HG03064 (cell line): Measurements from ENCODE around the gene PYGB.
A peak's percentile ranks its signal among the peaks of the same experiment; 100 is the strongest.

Source experiments
- ATAC-seq: cut with Tn5 transposase; IDR thresholded peaks from one replicate; pipeline ENCODE4 v1.9.1; 2021; ENCODE audit warnings: low read depth; ENCODE audit not compliant: unreplicated experiment

Gene PYGB

DNA sequence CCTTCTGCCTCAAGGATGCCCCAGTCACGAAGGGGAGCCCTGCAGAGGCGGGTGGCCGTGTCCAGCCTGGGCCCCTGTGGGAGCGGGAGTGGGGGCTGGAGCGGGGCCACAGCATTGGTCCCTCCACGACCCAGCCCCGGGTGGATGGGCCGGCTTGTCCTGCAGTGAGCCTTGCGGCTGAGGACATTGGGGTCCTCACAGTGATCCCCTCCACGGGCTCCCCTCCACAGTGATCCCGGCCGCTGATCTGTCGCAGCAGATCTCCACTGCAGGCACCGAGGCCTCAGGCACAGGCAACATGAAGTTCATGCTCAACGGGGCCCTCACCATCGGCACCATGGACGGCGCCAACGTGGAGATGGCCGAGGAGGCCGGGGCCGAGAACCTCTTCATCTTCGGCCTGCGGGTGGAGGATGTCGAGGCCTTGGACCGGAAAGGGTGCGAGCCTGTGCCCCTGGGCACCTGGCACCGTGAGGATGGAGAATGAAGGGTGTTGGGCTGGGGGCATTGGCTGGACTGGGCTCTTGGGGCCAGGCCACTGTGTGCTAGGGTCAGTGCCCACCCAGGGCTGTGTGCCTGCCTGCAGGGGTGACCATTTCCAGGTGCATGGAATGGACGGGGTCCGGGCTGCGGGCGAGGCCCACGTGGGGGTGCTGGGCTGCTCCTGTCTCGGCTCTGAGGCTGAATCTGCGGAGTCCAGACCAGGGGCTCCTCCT lies 44.4 kb downstream of the PYGB start:
- ATAC-seq, result no peak

DNA sequence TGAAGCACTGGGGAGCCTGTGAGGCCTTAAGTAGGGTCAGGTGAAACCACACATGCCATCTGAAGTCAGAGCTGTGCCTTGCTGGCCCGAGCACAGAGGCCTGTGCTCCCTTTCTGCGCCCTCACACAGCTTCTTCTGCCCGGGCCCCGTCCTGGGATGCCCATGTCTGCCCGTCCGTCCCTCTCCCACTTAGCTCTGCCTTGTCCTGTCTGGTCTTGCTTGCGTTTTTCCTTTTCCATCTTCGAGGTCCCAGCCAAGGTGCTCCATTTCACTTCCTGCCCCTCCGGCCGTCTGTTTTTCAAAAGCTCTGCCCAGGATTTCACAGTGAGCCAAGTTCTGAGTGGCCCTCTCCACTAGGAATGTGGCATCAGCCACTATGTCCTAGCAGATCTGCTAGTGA lies 45.6 kb downstream of the PYGB start:
- ATAC-seq, result no peak

DNA sequence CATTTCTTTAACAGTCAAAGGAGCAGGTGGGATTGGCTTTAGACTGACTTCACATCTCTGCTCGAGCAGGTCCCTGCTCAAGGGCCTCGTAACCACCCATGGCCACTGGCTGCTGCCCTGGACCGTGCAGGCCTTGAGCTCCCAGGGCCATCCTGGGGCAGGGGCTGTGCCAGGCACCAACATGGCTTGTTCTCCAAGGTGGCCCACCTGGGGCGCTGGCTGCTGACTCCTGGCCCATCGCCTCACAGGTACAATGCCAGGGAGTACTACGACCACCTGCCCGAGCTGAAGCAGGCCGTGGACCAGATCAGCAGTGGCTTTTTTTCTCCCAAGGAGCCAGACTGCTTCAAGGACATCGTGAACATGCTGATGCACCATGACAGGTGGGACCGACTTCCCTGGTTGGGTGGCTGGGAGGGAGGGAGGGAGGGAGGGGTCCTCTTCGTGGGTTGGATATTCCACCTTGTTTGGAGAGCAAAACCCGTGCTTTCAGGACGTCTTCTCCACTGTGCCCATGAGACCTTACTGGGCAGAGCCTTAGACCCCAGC lies 46.1 kb downstream of the PYGB start:
- no peak for ATAC-seq

DNA sequence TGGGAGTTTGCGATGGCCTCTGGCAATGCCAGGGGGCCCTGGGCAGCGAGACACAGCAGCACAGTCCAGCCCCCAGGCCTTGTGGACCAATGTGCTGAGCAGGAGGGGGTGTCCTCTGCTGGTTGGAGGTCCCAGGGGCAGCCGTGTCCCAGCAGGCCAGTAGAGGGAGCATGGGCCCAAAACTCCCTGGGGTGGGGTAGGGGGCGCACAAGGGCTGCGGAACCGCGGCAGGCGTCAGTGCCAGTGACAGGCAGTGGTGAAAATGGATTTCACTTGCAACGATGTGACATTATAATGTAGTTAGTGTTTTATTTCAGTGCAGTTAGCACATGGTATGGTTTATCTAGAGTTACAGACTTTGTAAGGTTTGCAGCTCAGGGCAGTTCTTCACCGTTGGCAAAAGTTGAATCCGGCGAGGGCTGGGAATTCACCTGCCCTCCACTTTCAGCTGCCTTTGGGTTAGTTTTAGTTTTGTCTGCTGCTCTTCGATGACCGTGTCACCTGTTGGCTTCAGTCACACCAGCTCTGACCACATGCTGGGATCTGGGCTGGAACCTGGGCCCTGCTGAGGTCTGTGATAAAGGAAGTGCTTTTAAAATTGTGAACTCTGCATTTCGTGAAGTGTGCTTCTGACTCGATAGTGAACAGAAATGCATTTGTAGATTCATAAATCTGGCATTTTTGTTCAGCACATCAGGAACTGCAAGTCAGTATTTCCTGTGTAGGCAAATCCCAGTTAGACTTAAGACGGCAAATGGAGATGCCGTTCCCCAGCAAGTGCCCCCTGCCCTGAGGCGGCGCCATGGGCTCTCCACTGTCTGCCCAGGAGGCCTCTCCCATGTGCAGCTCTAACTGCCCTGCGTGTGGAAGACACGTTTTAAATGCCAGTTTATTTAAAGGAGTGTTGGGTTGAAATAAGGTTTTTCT lies 46.8 kb downstream of the PYGB start:
- ATAC-seq, result no peak

DNA sequence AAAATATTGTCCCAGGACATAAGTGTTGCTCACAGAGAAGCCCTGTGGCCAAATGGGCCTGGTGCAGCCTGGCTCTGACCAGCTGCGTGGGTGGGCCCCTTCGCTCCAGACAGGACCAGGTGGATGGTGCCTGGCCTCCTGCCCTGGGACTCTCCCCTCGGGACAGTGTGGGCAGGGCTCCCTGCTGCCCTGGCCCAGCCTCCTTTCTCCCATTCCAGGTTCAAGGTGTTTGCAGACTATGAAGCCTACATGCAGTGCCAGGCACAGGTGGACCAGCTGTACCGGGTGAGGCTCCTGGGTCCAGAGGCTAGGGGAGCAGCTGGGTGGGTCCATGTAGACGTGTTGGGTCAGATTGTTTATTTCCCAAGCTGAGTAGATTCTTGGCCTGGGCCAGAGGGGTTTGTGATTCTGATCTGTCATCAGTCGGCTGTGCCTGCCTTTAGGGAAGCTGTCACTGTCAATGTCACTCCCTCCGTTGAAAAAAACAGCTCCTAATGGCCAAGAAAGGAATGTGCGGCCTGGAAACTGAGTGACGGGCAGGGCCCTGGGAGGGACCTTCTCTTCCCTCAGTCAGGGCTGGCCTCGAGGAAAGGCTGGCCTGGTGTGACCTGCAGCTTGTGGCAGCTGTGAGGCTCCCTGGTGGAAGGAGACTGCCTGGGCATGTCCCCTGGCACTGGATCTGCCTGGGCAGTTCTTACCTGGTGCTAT lies 47.7 kb downstream of the PYGB start:
- ATAC-seq, result no peak

DNA sequence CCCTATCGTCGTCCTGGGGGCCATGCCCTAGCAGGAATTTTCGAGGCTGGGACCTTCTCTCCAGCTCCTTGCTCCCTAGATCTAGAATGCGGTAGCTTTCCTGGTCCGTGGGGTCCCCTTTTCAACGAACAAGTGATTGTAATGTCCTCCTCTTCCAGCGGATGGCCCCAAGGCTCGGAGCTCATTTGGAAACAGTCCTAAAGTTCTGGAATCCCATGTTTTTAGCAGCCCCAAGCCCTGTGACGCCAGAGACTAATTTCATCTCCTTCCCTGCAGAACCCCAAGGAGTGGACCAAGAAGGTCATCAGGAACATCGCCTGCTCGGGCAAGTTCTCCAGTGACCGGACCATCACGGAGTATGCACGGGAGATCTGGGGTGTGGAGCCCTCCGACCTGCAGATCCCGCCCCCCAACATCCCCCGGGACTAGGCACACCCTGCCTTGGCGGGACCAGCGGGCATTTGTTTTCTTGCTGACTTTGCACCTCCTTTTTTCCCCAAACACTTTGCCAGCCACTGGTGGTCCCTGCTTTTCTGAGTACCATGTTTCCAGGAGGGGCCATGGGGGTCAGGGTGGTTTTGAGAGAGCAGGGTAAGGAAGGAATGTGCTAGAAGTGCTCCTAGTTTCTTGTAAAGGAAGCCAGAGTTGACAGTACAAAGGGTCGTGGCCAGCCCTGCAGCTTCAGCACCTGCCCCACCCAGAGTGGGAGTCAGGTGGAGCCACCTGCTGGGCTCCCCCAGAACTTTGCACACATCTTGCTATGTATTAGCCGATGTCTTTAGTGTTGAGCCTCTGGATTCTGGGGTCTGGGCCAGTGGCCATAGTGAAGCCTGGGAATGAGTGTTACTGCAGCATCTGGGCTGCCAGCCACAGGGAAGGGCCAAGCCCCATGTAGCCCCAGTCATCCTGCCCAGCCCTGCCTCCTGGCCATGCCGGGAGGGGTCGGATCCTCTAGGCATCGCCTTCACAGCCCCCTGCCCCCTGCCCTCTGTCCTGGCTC lies 48.5 kb downstream of the PYGB start:
- peak; percentile 11 for ATAC-seq

DNA sequence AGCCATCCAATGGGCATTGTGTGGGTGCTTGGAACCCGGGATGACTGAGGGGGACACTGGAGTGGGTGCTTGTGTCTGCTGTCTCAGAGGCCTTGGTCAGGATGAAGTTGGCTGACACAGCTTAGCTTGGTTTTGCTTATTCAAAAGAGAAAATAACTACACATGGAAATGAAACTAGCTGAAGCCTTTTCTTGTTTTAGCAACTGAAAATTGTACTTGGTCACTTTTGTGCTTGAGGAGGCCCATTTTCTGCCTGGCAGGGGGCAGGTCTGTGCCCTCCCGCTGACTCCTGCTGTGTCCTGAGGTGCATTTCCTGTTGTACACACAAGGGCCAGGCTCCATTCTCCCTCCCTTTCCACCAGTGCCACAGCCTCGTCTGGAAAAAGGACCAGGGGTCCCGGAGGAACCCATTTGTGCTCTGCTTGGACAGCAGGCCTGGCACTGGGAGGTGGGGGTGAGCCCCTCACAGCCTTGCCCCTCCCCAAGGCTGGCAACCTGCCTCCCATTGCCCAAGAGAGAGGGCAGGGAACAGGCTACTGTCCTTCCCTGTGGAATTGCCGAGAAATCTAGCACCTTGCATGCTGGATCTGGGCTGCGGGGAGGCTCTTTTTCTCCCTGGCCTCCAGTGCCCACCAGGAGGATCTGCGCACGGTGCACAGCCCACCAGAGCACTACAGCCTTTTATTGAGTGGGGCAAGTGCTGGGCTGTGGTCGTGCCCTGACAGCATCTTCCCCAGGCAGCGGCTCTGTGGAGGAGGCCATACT lies 49.4 kb downstream of the PYGB start:
- peak; percentile 74 for ATAC-seq

DNA sequence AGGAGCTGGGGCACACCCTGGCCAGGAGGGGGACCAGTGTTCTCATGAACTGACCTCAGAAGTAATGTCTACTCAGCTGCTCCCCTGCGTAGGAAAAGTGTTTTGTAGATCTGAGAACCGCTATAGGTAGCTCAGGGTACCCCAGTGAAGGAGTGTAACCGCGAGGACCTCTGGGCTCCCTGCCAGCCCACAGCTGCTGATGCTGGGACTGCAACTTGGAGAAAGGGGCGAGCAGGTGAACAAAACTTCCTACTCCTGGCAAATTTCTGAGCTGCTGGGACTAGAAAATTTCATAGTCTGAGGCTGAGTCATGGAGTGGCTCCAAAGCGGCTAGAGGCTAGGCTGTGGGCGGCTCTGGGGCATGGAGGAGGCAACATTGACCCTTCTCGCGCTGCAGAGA lies 51.9 kb downstream of the PYGB start:
- no peak for ATAC-seq

DNA sequence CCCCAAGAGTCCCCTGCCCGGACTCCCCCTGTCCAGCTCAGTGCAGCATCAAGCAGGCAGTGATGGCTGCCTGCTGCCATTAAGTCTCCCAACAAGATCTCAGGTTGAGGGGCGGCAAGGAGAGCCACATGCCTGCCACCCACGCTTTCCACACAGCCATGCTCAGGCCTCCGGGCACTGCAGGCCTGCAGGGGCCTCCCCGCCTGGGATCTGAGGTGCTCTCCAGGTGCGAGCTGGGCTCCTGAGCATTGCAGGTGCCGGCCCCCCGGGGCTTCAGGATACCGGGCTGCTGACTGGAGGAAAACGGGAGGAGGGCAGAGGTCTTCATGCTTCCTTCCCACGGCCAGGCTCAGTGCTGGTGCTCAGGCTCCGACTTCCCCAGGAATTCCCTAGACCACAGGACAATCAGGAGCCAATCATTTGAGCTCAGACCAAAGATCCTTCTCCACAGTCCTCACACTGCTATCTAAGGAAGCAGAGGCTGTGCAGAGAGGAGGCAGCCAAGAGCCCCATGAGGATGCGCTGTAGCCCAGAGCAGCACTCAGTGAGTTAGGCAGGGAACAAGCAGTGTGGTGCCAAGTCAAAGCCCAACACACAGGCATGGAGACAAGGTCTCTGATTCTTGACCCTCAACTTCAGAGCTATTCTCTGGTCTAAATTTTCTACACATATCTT lies 52.7 kb downstream of the PYGB start:
- no peak for ATAC-seq

DNA sequence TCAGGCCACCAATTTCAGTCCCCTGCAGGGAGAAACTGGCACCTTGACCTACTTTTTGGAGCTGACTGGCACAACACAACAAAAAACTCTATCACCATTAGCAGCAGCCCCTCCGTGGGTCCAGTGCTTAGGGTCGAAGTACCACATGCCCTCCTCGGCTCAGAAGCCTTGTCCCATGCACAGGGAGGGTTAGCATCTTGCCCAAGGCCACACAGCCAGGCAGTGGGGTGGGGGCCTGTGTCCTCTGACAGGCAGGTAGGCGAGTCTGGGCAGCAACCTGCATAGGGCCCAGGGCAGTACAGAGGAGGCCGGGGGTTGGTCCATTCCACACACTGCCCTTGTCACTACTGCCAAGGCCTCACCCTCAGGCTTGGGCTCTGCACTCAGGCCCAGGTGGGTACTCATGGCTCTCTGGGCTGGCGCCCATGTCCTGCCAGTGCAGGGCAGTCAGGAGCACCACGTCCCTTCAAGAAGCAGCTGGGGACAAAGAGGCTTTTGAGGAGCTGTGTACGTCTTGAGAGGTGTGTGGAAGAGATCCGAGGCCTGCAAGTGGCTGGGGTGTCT lies 53.6 kb downstream of the PYGB start:
- ATAC-seq, result no peak

DNA sequence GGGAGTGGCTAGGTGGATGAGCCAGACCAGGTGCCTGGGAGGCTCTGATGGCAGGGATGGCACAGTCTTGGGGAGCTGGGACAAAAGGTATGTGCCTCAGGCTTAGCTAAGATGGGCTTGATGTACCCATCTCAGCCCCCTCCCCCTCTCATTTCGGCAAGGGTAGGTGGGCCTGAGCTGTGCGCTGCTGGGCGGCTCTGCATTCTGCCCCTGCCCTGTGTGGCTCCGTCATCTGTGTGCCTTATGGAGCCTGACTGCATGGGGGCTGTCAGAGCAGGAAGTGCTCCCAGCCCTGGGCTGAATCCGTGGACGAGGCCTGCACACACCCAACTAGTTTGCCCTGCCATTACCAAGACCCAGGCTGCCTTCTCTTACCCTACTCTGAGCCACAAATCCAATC lies 54.7 kb downstream of the PYGB start:
- no peak for ATAC-seq

DNA sequence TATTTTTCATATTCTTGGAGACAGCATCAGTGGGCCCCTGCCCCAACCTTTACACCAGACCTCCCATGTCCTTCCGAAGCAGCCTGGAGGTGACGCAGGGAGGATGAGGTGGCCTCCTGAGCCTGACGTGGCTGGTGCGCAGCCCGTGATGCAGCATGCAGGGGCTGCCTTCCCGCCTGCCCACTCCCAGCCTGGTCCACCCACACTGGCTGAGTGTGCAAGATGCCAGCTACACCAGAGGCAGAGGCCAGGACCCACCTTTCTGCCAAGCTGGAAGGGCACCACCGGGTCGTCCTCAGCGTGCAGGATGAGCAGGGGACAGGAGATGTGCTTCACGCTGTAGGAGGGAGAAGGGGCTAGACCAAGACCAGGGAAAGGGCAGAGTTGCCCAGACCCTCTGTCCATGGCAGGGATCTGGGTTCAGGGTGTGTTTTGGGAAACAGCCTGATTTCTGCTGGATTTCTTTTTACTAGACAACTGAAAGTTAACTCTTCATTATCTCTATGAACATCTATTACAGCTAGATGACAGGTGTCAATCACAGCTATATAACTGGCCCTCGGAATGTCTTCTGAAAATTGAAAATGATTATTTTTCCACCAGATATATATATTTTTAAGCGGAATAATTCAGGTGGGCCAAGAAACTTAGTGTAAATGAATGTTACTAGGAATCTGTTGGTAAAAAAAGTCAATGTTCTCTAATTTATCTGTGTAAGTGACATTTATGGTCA lies 55.6 kb downstream of the PYGB start:
- ATAC-seq, result no peak

DNA sequence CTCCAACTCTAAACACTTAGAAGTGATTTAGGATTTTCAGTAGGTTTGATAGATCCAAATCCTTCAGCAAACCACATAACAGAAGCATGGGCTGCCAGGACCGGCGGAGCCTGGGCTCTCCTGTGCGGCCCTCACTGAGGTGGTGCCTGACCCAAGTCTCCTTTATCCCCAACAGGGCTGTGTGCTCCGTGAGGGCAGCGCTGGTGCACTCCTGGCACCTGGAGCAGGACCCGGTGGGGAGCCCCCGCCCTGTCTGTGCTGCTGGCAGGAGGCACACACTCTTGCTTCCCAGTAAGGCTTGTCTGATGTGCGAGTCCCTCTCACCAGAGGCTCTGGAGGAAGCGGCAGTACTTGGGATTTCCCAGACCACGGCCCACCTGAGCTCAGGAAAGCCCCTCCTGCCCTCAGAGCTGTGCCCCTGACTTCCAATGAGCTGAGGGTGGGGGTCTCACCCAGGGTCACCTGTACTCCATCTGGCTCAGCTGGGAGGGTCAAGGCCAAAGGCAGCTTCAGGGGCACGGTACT lies 56.2 kb downstream of the PYGB start:
- no peak for ATAC-seq

DNA sequence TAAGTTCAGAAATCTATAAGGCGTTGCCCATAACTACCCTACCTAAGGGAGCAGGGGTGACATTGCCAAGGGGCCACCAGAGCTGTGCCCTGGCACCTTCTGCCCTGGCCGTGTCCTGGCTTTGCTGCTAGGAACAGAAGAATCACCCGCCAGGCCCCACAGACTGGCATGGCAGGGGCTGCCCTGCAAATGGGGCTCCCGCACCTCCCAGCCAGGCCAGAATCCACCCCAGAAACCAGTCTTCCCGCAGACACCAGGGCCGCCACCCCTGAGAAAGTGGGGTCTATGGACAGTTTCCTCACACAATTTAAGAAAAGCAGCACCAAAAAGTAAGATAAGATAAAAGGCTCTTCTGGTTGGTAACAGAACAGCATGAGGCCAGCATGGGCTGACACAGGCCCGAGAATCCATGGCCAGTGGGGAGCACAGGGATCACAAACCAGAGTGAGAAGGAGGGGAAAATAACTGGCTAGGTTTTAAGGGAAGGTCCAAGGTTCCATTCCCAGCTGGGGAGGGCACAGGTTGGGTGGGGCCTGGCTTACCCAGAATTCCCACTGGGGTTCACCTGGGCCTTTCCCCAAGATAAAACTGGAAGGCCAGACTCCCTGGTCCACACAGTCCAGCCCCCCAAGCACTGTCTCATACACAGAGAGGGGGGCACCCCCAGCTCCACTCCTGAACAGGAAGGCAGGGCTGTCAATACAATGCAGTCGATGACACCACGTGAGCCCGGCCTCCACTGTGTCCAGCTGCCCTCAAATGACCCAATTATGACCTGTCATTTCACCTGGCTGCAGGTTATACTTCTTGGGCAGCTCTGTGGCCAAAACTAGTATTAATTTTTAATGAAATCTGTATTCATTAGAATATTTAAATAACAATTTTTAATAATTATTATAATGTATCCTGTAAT lies 59.4 kb downstream of the PYGB start:
- ATAC-seq, result no peak

DNA sequence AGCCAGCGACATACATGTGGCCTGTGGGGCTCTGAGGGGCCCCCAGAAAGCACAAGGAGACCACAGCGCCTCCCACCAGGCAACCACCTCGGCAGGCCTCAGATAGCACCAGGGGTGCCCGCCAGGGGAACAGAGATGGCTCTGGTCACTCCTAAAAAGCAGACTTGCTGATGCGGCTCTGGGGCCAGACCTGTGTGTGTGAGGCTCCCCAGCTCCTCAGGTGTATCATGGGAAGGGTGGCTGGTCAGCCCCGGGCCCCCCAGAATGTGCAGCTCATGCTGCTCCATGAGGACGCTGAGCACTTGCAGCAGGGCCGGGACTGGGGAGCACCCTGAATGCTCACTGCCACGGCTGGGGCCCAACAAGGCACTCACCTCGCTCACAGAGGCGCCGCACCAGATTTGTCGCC lies 60.2 kb downstream of the PYGB start:
- no peak for ATAC-seq

DNA sequence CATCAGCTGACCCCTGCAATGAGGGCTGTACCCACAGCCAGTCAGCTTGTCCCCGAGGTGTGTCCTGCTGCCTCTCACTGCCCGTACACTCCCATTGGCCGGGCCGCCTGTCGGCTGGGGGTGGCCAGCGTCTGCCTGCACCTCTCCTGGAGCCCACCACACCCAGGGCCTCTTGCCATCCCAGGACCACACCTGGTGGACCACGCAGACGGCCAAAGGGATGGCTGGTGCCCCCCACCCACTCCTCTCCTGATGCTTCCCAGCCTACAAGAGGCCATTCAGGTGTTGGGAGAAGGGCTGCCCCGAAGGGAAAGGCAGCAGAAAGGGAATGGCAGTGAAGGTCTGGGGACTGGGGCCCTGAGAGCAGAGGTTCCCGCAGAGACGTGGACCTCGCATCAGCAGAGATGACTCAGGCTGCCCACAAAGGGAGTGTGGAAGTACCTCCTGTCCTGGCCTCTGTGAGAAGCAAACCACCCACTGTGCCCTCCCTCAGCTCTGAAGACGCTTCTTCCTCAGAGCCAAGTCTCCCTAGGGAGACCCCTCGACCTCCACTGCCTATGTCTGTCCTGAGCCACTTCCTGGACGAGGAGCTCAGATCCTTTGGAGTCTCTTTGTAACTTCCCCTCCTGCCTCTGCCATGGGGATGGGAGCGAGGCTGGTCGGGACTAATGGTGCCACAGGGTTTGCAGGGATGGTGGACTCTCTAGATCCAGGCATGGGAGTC lies 60.9 kb downstream of the PYGB start:
- no peak for ATAC-seq
